ACHN (cell line): ENCODE results near the gene PDLIM4.

Experiments
- DNase-seq: peaks from one replicate; pipeline ENCODE4 v3.0.0-alpha.2; 2015
- in situ Hi-C: cut with HindIII; loops from 2 replicates; pipeline ENCODE4 v1.10.0; 2017; ENCODE audit warnings: low sequenced_read_pairs, low pct_ligation_motif_present, low pct_unique_long_range_greater_than_20kb

PDLIM4 gene

GRCh38 chr5:132319975-132320374, 62.5 kb downstream of the PDLIM4 start:
- no peak for DNase-seq
- in situ Hi-C loops = no loop called here

GRCh38 chr5:132321109-132321721, 63.7 kb downstream of the PDLIM4 start:
- no peak for DNase-seq
- in situ Hi-C loops = no loop called here

- no peak for DNase-seq
- in situ Hi-C loops = no loop called here
Observed at GRCh38 chr5:132322266-132322665, 64.8 kb downstream of the PDLIM4 start.
